A204.1 (cell line): ENCODE results near the gene CYFIP1.

ENCODE experiments used
- FAIRE-seq: peaks from 2 replicates; lab custom pipeline; 2012; peaks lifted over from hg19 to GRCh38; lab: Jason Lieb, UNC

The CYFIP1 gene

DNA sequence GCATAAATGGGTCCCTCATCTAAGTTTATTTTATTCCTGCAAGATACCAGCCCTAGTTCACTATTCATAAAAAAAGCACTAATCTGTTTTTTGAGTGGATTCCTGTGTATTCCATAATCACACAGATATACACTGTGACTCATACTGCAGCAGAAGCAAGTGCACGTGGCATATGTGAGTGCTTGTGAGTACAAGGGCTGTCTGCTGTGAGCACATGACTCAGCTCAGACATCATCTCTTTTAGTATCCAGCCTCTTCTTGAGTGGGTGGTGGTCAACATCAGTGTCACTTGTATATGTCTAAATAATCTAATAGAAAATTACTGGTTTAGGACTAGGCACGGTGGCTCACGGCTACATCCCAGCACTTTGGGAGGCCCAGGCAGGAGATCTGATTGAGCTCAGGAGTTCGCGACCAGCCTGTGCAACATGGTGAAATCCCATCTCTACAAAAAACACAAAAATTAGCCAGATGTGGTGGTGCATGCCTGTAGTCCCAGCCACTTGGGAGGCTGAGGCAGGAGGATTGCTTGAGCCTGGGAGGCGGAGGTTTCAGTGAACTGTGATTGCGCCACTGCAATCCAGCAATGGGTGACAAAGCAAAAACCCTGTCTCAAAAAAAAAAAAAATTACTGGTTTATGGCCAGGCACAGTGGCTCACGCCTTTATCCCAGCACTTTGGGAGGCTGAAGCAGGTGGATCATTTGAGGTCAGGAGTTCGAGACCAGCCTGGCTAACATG lies 91.9 kb downstream of the CYFIP1 start:
- FAIRE-seq: no peak

- no peak for FAIRE-seq
Observed at GRCh38 chr15:22887157-22887951, 92.8 kb downstream of the CYFIP1 start.

DNA sequence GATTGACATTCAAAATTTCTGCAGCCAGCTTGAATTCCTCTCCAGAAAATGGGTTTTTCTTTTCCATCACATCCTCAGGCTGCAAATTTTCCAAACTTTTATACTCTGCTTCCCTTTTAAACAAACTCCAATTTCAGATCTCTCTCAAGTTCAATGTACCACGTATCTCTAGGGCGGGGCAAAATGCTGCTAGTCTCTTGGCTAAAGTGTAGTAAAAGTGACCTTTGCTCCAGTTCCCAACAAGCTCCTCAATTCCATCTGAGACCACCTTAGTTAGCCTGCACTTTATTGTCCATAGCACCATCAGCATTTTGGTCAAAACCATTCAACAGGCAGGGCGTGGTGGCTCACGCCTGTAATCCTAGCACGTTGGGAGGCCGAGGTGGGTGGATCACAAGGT lies 95.0 kb downstream of the CYFIP1 start:
- FAIRE-seq: no peak

DNA sequence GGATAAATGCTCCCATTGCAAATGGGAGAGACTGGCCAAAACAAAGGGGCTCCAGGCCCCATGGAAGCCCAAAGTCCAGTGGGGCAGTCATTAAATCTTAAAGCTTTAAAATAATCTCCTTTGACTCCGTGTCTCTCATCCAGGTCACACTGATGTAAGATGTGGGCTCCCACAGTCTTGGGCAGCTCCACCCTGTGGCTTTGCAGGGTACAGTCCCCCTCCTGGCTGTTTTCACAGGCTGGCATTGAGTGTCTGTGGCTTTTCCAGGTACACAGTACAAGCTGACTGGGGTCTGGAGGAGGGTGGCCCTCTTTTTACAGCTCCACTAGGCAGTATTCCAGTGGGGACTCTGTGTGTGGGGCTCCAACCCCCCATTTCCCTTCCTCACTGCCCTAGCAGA lies 95.8 kb downstream of the CYFIP1 start:
- FAIRE-seq: no peak

- no peak for FAIRE-seq
Observed at GRCh38 chr15:22883196-22883595, 97.0 kb downstream of the CYFIP1 start.

- FAIRE-seq: no peak
Observed at GRCh38 chr15:22881739-22882440, 98.3 kb downstream of the CYFIP1 start.

GRCh38 chr15:22880981-22881738 lies 99.0 kb downstream of the CYFIP1 start:
- FAIRE-seq: no peak

DNA sequence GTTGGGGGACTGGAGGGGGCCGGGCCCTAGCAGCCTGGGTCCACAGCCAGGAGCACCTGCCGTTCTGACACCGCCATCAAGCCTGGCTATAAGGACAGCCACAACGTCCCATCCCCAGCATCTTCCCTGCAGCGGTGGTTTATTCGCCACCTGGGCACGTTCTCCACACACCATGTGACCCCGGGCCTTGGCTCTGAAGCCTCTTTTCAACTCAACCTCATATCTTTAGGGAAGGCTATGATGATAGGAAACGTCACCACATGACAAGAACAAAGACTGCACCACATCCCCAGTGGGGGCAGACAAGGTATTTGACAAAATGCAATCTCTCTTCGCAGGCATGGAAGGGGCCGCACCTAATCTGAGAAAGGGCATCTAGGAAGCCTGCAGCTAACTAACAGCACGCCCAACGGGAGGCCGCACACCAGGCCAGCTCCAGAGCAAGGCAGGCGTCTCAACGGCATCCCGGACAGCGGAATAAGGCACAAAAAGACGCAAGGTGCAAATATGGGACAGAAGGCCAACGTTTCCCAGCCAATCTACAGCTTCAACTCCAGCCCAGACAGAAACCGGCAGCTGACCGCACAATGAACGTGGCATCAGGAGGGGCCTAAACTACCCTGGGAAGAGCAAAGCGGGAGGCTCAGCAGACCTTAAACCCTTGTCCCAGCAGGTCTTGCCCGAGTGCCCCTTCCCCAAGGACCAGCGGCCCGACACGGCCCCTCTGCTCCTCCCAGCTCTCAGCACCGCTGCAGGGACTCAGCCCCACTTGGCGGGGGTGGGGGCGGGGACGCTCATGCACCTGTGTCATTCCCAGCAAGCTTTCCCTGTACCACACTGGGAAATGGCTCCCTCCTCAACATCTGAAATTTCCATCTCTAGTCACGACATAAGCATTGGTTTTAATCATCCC lies 99.8 kb downstream of the CYFIP1 start:
- no peak for FAIRE-seq

GRCh38 chr15:22878103-22878502 lies 102.1 kb downstream of the CYFIP1 start:
- no peak for FAIRE-seq

DNA sequence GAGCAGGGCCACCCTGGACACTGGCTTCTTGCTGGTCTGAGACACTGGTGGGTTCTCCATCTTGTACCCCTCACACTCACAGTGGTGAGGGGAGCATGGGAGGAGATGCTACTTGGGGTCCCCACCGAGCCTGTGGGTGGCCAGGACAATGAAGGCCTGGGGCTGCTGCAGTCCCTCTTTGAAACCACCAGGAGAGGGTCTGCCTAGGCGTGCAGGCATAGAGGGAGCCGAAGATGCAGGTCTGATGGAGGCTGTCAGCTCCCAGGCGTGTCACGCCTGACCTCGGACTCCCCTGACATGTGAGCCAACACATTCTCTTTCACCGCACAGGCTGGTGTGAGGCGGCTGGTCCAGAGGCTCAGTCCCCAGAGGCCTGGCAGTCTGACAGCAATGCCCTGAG lies 102.6 kb downstream of the CYFIP1 start:
- no peak for FAIRE-seq

DNA sequence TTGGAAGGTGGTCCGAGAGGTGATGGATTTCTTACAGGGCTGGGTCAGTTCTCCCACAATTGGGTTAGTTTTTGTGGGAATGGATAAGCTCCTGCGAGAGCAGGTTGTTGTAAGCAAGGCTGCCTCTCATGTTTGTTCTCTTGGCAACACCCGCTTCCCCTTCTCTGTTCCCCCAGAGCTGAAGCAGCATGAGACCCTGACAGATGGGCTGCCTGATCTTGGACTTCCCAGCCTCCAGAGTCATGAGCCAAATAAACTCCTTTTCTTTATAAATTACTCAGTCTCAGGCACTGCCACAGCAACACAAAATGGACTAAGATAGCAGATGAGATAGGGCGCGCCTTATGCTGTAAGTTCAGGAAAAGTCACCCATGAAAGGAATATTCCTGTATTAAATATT lies 103.1 kb downstream of the CYFIP1 start:
- no peak for FAIRE-seq

DNA sequence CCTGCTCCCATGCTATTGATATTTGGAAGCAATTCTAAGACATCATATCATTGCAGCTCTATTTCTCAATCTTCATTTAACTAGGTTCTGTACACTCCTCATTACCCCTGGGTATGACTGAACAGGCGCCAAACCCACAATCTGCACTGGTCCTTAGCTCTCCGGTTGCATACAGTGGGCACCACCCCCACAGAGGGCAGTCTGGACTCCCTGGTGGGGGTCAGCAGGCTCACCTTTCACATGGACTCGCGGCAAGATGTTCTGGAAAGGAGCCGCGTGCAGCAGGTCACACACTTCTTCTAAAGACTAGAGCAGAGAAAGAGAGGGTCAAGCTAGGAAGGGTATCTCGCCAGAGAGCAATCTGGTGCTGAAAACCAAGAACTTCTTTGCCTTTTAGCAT lies 105.2 kb downstream of the CYFIP1 start:
- FAIRE-seq: no peak

DNA sequence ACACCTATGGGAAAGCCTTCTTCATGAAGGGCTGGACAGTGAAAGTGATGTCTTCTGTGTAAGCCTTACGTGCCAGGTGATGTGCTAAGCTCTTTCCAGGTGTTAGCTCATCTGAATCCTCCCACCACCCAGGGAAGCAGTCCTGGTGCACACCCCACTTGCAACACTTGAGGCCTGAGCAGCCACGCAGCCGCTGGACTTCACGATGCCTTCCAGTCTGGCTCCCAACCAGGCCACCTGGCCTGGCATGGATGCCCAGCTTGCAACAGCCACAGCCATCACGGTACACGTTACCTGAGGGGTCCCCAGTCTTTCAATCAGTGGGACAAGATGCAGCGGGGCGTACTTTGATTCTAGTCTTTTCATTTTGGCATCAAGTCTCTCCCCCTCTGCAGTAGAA lies 105.9 kb downstream of the CYFIP1 start:
- FAIRE-seq: no peak

GRCh38 chr15:22873841-22874240 lies 106.3 kb downstream of the CYFIP1 start:
- no peak for FAIRE-seq

GRCh38 chr15:22872936-22873701 lies 107.0 kb downstream of the CYFIP1 start:
- no peak for FAIRE-seq

DNA sequence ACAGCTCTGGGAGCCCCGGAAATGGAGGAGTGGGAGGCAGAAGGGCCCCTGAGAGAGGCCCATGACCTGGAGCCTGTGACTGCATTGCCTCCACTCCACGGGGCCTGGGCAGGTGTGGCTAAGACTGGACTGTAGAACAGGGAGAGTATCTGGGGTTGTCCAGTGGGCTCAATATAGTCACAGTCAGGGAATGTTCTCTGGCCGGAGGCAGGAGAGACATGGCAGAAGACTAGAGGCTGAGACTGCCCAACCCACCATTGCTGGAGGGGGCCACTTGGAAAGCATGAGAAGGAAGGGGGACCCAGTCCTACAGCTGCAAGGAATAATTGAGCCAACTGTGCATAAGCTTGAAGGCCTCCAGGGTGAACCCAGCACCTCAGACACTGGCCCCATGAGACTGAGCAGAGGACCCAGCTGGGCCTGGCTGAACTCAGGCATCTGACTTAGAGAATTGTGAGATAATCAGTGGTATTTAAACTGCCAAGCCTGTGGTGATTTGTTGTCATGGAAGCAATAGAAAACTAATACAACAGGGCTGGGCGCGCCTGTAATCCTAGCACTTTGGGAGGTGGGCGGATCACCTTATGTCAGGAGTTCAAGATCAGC lies 108.6 kb downstream of the CYFIP1 start:
- no peak for FAIRE-seq

DNA sequence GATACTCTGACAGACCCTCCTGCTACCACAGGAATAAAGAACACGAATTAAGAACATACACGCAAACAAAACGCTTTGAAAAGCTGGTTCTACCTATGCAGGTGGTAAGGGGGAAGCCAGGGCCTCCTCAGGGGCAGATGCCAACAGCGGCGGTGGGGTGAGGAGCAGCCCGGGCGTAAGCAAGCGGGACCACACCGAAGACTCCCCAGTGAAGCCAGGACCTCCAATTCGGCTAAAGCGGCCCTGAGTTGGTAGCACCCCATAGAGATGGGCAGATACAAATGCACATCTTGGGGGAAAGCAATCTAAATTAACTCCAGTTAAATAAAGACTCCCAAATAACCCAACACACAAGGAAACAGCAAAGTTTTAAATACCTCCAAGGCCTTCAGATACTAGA lies 109.3 kb downstream of the CYFIP1 start:
- no peak for FAIRE-seq

DNA sequence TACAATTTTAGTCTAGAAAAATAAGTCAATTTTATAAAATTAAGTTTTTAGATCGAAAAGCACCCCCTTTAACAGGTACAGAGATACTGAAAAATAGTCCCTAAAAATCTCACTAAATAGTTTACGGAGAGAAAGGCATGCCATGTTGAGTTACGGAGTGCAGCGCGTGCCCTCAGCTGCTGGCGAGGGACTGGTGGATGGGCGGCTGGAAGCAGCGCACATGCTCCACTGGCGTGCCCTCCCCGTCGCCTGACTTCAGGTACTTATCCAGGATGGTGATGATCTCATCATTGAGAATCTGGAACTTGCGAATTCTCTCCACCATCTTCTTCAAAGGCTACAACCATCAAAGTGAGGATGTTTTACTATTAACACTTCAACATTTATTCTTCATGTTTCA lies 110.3 kb downstream of the CYFIP1 start:
- no peak for FAIRE-seq

DNA sequence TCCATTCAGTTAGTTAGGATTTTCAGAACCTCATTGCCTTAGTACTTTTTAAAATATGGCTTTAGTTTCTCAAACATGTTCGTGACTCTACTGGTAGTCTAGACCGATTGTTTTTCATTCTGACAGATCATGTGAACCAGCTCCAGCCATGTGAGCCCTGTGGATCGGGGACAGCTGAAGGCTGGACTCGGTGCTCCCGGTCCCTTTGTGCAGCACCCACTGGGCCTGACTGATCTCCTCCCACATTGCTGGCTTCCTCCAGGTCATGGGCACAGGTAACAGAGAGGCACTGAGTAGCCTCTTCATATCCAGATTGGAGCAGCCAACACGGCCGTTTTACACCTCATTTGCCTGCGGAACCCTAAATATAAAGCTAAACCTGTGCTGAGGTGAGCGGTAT lies 111.2 kb downstream of the CYFIP1 start:
- FAIRE-seq: no peak

GRCh38 chr15:22868495-22868894 lies 111.7 kb downstream of the CYFIP1 start:
- no peak for FAIRE-seq
